ENCODE data around the gene SH3BP2.

Gene SH3BP2

DNA sequence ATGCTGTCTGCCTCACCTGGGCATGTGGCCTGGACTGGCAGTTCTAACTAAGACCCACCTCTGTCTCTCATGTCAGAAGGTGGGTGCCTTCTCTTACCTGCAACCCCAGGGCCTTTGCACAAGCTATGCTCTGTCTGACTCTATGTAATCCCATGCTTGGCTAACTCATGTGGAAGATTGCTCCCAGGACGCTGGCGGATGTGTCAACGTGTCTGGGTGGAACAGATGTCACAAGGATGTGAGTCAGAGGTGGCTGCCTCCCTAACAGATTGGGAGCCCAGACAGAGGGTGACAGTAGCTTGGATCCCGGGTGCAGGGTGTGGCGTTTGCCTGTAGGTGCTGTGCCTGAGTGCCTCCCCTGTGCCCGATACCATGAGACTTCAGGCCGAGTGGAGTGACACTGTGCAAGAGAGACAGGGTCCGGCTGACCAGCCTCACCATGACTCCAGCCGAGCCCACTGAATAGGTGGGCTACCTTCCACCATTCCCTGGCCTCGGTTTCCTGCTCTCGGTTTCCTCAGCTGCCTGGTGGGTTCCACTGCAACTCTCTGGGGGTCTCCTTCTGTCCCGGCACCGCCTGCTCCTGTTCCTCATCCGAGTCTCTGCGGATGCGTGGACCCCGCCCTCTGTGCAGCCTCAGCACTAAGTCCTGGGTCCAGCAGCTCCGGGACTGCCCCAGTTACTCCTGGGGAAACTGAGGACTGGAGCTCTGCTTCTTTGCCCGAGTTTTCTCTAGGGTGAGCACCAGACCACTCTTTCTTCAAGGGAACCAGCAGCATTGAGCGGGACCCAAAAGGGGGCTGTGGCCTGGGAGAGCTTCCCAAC, 11.0 kb downstream of the SH3BP2 start:
- no peak for DNase-seq (ENCODE audit: low read depth)

DNA sequence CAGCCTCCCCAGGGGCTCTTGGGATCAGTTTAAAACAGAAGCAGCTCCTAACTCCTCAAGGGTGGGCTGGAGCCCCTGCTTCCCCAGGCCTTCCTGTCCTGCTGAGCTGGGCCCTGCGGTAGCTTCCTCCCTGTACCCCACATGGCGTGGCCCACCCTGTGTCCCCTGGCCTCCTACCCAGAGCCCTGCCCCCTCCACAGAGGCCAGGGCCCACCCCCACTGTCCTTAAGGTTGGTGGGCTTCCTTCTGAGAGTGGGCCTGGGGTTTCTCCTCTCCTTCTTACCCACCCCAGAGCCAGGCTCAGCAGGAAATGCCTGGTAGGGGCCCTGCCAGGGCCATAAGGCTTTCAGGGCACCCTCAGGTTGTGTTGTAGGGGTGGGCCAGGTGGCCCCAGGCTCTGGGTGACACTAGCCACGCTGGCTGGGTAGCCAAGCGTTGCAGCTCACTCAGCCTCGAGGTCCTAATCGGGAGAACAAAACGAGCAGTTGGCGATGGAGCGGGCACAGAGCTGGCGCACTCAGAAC, 11.6 kb downstream of the SH3BP2 start:
- DNase-seq (ENCODE audit: low read depth): no peak

DNA sequence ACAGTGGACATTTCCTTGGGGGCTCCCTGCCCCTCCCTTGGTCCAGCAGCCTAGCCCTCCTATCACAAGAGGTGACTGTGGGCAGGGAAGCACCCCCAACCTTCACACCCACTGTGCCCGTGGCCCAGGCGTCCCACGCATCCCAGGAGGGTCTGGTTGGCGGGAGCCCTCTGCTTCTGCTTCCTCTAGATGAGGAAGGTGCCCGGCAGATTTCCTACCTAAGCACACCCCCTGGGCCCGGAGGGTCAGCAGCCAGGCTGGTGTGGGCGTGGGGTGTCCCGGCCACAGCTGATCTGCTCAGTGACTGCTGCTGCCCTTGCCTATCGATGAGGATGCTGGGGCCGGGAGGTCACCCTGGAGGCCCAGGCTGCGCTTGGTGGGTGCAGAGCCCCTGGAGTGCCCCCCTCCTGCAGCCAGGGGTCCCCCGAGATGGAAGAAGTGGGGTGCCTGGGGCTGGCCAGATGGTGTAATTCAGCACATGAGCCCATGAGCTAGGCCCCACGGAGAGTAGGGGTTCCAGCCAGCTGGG, 12.2 kb downstream of the SH3BP2 start:
- DNase-seq (ENCODE audit: low read depth): no peak

DNA sequence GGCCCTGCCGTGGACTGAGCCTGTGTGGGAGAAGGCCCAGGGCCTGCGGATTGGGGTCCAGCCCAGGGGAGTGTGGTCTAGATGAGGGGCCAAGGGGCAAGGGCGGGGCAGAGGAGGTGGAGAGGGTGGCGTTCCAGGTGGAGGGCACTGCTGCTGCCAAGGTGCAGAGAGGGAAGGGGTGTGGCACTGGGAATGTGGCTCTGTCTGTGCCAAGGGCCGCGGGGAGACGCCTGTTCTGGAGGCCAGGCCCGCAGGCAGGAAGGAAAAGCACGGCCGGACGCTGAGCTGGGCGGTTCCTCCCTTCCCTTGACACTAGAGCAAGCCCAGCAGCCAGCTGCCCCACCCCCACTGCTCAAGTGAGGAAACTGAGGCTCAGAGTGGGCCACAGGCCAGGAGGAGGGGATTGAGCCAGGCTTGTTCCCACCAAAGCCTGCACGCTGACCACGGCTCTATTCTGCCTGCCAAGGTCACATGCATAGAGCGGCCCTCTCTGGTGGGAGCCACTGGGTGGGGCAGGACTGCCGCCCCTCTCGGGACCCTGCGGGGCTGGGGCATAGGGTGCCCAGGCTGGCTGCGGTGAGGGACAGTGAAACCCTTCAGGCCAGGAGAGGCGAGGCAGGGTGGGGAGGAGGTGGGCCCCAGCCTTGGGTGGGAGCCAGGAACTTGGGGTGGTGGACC, 13.0 kb downstream of the SH3BP2 start:
- no peak for DNase-seq (ENCODE audit: low read depth)

DNA sequence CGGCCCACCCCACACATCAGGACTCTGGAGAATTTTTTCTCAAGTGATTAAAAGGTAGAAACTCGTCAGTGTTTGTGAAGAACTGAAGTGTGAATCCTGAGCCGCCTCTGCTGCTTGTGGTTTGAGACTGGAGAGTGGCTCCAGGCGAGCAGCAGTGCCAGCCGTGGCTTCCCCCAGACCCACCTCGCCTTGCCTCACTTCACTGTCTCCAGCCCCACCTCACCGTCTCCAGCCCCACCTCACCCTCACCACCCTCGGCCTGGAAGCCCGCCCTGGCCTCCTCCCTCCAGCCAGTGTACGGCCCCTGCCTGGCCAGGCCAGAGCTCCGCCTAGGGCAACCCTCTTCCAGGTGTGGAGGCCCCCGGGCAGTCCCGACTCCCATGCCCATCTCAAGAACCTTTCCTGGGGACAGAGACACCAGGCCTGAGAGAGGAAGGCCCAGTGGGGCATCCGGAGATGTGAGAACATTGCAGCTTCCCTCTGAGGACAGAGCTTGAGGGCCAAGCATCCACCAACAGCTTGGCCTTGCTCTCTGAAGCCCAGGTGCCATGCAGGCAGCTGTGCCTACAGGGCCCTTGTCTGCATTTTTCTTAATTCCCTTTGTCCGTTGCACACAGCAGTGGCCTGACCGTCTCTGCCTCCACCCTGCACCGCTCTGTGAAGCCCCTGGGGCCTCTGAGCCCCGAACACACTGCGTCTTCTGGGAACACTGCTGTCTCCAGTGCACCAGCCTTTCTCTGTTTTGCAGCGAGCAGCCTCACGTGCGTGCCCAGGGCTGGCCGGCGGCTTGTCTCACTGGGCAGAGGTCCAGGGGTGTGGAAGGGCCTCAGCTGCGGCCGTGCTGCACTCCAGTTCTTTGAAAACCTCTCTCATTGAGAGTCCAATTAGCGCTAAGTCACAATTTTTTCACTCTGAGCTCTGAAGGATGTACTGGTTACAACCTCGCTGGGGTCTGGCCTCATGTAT, 13.8 kb downstream of the SH3BP2 start:
- DNase-seq (ENCODE audit: low read depth): no peak

DNA sequence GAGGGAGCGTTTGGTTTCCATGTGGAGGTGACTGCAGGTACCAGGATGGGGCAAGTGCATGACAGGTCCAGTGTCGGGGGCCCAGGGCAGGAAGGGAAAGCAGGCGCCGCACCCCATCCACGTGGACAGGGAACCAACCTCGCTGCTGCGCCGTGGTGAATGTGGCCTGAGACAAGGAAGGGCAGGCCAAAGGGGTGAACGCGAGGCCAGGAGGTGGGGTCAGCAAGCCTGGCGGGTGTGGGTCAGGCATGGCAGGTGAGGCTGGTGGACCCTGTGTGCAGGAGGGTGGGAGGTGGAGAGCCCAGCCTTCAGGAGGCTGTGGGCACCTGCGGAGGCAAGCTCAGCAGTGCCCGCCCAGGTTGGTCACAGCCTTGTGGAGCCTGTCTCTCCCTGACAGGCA, 14.7 kb downstream of the SH3BP2 start:
- no peak for DNase-seq (ENCODE audit: low read depth)

DNA sequence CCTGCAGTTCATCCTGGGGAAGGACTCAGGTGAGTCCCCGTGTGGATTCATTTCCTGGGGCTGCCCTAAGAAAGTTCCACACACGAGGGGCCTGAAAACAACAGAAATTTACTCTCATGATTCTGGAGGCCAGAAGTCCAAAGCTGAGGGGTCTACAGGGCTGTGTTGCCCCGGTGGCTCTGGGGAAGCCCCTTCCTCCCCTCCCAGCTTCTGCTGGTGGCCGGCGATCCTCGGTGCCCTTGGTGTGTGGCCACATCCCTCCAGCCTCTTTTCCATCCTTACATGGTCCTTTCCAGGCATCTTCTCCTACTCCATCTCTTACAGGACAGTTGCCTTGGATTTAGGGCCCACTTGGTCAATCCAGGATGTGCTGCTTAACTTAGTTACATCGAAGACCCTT, 15.1 kb downstream of the SH3BP2 start:
- no peak for DNase-seq (ENCODE audit: low read depth)

DNA sequence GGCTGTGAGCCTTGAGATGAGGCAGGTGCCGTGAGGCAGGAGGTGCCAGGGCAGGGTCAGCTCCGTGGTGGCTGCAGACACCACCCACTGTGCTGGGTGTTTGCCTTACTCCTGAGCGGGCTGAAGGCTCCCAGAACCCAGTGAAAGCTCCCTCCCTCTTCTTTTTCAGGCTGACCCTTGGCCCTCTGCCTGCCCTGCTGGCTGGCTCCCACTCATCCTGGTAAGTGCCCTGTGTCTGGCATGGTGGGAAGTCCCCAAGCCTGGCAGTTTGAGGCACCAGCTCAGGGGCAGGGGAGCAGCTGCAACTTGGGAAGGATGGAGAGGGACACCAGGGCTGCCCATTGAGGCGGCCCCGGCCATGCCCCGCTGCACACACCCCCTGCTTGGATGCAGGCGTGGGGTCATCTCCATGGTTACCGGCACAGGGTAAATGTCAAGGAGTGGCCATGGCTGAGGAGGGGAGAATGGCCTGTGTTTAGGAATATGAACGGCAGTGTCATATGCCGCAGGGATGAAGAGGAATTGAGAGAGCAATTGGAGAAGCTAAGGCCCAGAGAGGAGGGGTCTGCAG, 16.8 kb downstream of the SH3BP2 start:
- no peak for DNase-seq (ENCODE audit: low read depth)

DNA sequence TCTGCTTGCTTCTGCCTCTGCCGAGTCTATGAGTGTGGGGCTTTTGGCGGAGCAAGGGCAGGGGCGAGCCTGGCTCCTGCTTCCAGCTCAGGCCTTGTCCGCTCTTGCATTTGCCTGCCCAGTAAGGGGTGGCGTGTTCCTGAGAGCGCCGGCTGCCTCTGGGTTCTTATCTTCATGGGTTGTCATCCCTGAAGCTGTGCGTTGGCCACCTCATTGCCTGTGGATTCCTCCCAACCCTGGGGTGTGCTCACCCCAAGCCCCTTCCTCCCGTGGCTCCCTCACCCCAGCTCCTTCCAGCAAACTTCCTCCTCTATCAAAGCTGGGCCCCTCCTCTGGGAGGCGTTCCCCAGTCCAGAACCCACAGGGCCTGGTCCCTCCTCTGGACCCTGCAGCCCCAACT, 17.5 kb downstream of the SH3BP2 start:
- no peak for DNase-seq (ENCODE audit: low read depth)

DNA sequence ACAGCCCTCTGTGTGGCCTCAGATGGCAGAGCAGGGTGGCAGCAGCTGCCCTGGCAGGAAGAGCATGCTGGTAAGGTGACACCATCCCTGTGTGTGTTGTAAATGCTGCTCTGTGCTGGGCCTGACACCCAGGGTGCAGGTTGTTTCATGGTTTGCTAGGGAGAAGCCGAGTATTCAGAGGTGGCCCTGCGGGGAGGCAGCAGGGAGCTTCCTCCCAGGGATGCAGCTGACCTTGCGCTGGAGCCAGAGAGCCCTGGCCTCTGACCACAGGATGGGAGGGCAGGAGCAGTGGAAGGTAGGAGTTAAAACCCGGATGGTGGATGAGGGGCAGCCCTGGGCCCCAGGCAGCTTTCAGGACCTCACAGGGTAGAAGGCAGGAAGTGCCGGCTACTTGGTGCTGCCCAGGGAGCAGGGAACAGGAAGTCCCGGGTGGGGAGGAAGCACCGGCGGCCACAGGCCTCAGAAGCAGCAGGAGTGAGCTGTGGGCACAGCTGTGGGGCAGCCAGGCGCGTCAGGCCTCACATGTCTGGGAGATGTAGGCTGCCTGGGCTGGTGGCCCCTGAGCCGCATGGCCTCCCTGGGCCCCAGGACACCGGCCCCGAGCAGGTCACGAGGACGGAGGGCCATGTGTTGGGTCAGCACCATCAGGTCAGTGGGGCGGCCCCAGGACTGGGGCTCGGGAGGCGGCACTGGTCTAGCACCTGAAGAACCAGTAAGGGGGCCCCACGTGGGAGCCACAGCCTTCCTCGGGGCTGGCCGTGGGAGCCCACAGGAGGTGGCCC, 19.1 kb downstream of the SH3BP2 start:
- DNase-seq (ENCODE audit: low read depth): peak; percentile 36

DNA sequence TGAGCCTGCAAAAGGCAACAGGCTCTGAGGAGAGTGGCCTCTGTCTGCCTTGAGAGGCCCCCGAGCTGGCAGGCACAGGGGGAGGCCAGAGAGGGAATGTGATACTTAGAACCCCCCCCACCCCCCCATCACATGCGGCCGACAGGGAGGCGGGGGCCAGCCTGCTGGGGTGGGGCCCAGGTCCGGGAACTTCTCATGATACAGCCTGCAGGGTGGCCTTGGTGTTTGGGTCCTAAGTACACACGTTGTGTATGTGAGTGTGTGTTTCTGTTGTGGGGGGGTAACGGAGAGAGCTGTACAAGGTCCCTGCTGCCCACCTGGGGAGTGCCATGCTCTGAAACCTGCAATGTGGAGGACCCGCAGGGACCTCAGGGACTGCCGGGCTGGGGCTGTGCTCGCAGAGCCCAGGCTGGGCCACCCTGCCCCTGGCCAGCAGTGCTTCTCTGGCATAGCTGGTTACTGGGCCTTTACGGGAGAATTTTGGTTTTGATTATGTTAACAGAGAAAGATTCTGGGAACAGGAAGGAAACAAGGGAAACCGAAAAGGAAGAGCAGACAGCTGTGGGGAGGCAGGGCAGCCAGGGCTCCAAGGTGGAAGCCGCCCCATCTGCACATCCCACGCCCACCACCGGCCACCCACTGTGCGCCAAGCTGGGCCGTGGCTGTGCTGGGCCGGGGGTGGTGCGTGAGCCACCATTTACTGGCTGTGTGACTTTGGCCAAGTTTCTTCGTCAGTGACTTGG, 19.9 kb downstream of the SH3BP2 start:
- DNase-seq (ENCODE audit: low read depth): no peak

DNA sequence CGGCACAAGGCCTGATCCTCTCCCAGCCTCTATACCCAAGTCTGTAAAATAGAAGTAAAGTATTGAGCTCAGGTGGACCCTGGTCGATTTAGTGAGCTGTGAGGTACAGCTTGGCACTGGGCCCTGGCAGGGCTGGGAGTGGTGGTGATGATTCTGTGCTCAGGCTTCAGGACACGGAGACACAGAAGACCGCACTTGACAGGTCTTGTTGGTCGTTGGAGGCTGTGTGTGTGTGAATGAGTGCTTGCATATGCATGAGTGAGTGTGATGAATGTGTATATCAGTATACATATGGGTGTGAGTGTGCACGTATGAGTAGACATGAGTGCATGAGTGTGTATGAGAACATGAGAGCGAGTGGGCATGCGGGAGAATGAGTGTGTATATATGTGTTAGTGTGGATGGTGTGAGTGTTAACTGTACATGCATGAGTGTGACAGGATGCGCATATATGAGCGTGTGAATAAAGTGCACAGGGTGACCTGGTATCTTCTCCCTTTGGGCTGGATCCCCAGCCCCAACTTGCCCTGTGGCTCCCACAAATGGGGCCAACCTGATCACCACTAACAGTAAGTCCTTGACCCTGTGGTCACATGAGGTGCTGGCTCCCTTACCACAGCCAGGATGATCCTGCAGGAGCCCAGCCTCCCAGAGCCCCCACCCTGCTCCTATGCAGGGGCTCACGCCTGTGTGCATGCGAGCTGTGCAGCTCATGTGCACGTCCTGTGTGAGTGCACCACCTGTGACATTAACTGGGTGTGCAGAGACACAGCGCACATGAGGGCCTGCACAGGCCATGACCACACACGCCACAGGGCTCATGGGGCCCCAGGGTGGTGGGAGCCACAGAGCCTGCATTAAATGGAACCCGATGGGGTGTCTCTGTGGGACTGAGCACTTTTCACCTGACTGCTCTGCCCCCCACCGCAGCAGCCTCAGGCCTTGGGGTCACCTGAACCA, 20.8 kb downstream of the SH3BP2 start:
- no peak for DNase-seq (ENCODE audit: low read depth)

DNA sequence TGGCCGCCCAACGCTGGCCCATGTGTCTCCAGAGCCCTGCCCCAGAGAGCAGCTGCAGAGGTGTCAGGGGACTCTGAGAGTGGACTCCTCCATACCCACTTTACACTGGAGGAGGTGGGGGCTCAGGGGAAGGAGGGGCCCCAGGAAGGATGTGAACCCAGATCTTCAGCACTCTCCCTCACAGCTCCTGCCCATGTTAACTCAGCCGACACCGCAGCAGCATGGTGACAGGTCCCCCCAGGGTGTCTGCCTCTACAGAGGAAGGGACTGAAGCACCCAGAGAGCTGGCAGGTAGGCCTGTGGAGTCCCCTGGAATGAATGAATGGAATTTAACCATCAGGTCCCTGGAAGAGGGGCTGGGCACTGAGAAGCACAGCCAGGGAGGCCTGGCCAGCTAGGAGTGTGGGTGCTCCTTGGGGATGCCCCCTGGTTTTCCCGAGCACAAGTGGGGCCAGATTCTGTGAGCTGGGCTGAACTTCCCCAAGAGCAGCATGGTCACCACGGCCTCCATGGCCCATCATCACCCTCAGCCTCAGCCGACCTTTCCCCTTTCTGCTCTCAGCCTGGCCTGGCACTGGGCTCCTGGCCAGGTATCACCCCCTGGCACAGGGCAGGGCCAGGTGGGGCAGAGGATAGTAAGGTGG, 21.9 kb downstream of the SH3BP2 start:
- DNase-seq (ENCODE audit: low read depth): no peak

DNA sequence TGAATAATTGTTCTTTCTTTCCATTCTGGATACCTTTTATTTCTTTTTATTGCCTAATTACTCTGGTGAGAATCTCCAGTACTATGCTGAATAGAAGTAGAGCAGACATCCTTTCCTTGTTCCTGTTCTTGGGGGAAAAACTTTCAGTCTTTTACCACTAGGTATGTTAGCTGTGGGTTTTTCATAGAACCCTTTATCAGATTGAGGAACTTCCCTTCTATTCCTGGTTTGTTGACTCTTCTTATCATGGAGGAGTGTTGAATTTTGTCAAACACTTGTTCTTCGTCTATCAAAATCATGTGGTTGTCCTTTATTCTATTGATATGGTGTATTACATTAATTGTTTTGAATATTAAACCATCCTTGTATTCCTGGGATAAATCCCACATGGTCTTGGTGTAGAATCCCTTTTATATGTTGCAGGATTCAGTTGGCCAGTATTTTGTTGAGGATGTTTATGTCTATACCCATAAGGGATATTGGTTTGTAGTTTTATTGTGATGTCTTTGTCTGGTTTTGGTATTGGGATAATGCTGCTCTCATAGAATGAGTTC, 23.6 kb downstream of the SH3BP2 start:
- no peak for DNase-seq (ENCODE audit: low read depth)

DNA sequence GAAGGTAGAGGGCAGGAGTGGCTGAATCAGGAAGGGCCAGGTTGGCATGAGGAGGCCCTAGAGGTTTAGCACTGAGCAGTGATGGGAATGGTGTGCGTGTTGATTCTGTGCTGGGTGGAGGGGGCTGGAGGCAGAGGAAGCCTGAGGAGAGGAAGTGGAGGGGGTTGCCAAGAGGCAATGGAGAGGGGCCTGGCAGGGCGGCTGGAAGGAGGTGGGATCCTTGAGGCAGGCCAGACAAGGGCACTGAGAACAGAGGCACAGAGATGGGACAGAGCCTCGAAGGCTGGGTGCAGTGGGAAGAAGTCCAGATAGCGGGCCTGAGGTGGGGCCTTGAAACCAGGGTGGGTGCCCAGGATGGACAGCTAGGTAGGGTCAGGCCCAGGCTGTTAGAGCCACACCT, 24.3 kb downstream of the SH3BP2 start:
- no peak for DNase-seq (ENCODE audit: low read depth)

DNA sequence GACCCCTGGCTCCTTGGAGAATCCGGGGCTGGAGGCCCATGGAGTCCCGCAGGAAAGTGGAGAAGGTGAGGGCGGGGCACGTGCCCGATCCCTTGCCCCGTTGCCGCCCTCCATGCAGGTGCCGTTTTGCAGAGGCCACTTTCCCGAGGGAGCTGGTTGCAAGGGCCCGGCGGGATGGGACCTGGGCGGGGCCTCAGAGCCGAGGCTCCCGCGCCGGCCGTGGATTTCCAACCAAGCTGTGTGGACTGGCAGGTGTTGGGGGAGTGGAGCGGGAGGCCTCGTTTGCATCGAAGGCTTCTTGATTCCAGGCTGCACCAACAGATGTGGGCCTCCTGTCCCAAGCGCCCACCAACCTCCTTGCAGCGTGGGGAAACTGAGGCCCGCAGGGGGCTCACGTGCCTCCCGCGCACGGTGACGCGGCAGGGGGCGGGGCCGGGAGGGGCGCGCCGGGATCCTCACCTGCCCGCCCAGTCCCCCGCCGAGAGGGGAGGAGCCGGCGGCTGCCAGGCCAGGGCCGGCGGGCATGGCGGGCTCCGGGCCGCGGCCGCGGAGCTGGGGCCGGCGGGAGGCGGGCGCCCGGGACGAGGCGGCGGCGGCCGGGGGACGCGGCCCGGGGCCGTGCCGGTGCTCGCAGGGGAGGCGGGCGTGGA, 24.9 kb downstream of the SH3BP2 start:
- no peak for DNase-seq (ENCODE audit: low read depth)

DNA sequence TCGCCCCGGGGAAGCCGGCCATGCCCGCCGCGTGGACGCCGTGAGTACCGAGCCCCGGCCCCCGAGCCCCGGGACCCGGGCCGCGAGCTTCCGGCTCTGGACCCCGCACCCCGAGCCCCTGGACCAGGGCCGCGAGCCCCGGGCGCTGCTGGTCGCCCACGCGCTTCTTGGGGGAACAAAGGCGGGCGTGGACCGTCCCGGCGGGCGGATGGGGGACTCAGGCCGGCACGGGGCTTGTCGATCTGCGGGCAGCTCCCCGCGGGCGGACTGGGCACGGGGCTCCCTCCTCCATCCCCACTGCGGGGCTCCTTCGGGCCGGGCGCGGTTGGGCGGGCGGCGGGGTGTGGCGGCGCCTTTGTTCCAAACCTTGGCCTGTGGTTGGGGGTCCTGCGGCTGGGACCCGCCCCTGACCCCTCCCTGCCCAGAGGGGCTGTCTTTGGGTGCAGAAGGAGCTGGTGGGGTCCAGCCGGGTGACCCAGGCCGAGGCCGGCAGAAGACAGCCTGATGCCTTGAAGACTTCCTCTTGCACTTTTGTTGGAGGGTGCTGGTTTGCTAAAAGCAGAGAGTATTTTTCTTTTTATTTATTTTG, 25.6 kb downstream of the SH3BP2 start:
- DNase-seq (ENCODE audit: low read depth): no peak

All from stromal cell of bone marrow (primary cell).